ENCODE measurements around the gene STOML3. TPM values are rescaled to one million over a fixed set of nuclear protein-coding genes. Genes with fewer than 3 reads are reported as not detected.
"Not testable (repeated sequence)": the region's sequence is repeated elsewhere in the genome, so short reads cannot be mapped to it uniquely, and the experiment has no call there.

The STOML3 gene
- total RNA-seq (2014; rRNA removed; shearing (Covaris generic)): not detected in 2 replicates
- not detected in 2 replicates for polyA plus RNA-seq (2014; cell fraction: nucleus; rRNA removed)

- no peak for DNase-seq (ENCODE audit: extremely low read depth, low read depth)
Observed at GRCh38 chr13:38990693-38991092, at the start of gene STOML3. Gene STOML3, minus strand, starts transcription at chr13:38990831. Its CDS starts 110 bp downstream, at chr13:38990721.

- no peak for DNase-seq (ENCODE audit: extremely low read depth, low read depth)
Observed at GRCh38 chr13:39040206-39040605, 49.6 kb upstream of the STOML3 start.

- no peak for DNase-seq (ENCODE audit: extremely low read depth, low read depth)
Observed at GRCh38 chr13:39039041-39039440, 48.4 kb upstream of the STOML3 start.

- no peak for DNase-seq (ENCODE audit: extremely low read depth, low read depth)
Observed at GRCh38 chr13:39038569-39039030, 48.0 kb upstream of the STOML3 start.

GRCh38 chr13:39037880-39038568 lies 47.4 kb upstream of the STOML3 start, which contains the start of the genes NHLRC3 and PROSER1:
Gene NHLRC3, plus strand, starts transcription at chr13:39038456. Its CDS starts 184 bp downstream, at chr13:39038640.
Gene PROSER1, minus strand, starts transcription at chr13:39038089. Its CDS starts 847 bp downstream, at chr13:39037242.
- peak; percentile 83 for DNase-seq (ENCODE audit: extremely low read depth, low read depth)

GRCh38 chr13:39037410-39037879 lies 46.8 kb upstream of the STOML3 start:
- no peak for DNase-seq (ENCODE audit: extremely low read depth, low read depth)

GRCh38 chr13:39036212-39036611 lies 45.6 kb upstream of the STOML3 start:
- DNase-seq (ENCODE audit: extremely low read depth, low read depth): no peak

GRCh38 chr13:39035799-39036198 lies 45.2 kb upstream of the STOML3 start:
- DNase-seq (ENCODE audit: extremely low read depth, low read depth): no peak

GRCh38 chr13:39035204-39035603 lies 44.6 kb upstream of the STOML3 start:
- no peak for DNase-seq (ENCODE audit: extremely low read depth, low read depth)

GRCh38 chr13:39034085-39034484 lies 43.5 kb upstream of the STOML3 start:
- DNase-seq (ENCODE audit: extremely low read depth, low read depth): no peak

GRCh38 chr13:39032150-39032549 lies 41.5 kb upstream of the STOML3 start:
- no peak for DNase-seq (ENCODE audit: extremely low read depth, low read depth)

- DNase-seq (ENCODE audit: extremely low read depth, low read depth): no peak
Observed at GRCh38 chr13:39025433-39025839, 34.8 kb upstream of the STOML3 start.

GRCh38 chr13:39023761-39024160 lies 33.1 kb upstream of the STOML3 start:
- no peak for DNase-seq (ENCODE audit: extremely low read depth, low read depth)

GRCh38 chr13:39023316-39023715 lies 32.7 kb upstream of the STOML3 start:
- no peak for DNase-seq (ENCODE audit: extremely low read depth, low read depth)

GRCh38 chr13:39020853-39021462 lies 30.3 kb upstream of the STOML3 start:
- DNase-seq (ENCODE audit: extremely low read depth, low read depth): no peak

- DNase-seq (ENCODE audit: extremely low read depth, low read depth): no peak
Observed at GRCh38 chr13:39016787-39017186, 26.2 kb upstream of the STOML3 start.

- no peak for DNase-seq (ENCODE audit: extremely low read depth, low read depth)
Observed at GRCh38 chr13:39016087-39016486, 25.5 kb upstream of the STOML3 start.

GRCh38 chr13:39013462-39013861 lies 22.8 kb upstream of the STOML3 start:
- no peak for DNase-seq (ENCODE audit: extremely low read depth, low read depth)

- DNase-seq (ENCODE audit: extremely low read depth, low read depth): no peak
Observed at GRCh38 chr13:39012608-39013007, 22.0 kb upstream of the STOML3 start.

- not testable (repeated sequence) for DNase-seq (ENCODE audit: extremely low read depth, low read depth)
Observed at GRCh38 chr13:39006371-39007111, 15.9 kb upstream of the STOML3 start.

- no peak for DNase-seq (ENCODE audit: extremely low read depth, low read depth)
Observed at GRCh38 chr13:38998739-38999138, 8.1 kb upstream of the STOML3 start.
